Measurements from ENCODE around the gene FBP1.

Gene FBP1

GRCh38 chr9:94624629-94625028 is 14.7 kb downstream of the FBP1 start:
- H3K4me1 ChIP-seq (ENCODE audit: insufficient read depth, low read length, severe bottlenecking), result peaks cover 7% of the 10 kb centered on the region
- H3K79me2 ChIP-seq (ENCODE audit: insufficient read depth, low read length), result no peaks in the 10 kb centered on the region
- H3K4me3 ChIP-seq (ENCODE audit: low read depth, low read length, poor library complexity, severe bottlenecking), result no peak overlapping the region
- H3K36me3 ChIP-seq (ENCODE audit: insufficient read depth, low read length), result no peaks in the 10 kb centered on the region
- H3K9me3 ChIP-seq (ENCODE audit: low read length), result no peaks in the 10 kb centered on the region
- no peaks in the 10 kb centered on the region for H3K27me3 ChIP-seq (ENCODE audit: insufficient read depth, low read length)
- no peak overlapping the region for H3K4me2 ChIP-seq (ENCODE audit: low read length)
- H2AFZ ChIP-seq (ENCODE audit: low read length), result no peak overlapping the region
- H3K9me2 ChIP-seq (ENCODE audit: low read depth, low read length), result no peaks in the 10 kb centered on the region
- H4K20me1 ChIP-seq (ENCODE audit: insufficient read depth, low read length), result no peaks in the 10 kb centered on the region
- no peaks in the 10 kb centered on the region for H3F3A ChIP-seq (ENCODE audit: insufficient read depth, low read length)
- H3K9ac ChIP-seq (ENCODE audit: low read length), result no peak overlapping the region
- TF ChIP-seq EZH2 (IDR thresholded peaks at IDR 0.05; ENCODE audit: borderline replicate concordance, low read length), result no peak
- TF ChIP-seq CTCF (IDR thresholded peaks at IDR 0.05; ENCODE audit: low read length), result no peak
- peak overlapping the region; percentile 23 for H3K27ac ChIP-seq (ENCODE audit: low read depth, low read length, poor library complexity, severe bottlenecking)

- H3F3A ChIP-seq (ENCODE audit: insufficient read depth, low read length), result no peaks in the 10 kb centered on the region
- H3K79me2 ChIP-seq (ENCODE audit: insufficient read depth, low read length), result no peaks in the 10 kb centered on the region
- TF ChIP-seq CTCF (IDR thresholded peaks at IDR 0.05; ENCODE audit: low read length) (peak; percentile 72), EZH2 (IDR thresholded peaks at IDR 0.05; ENCODE audit: borderline replicate concordance, low read length) (no peak)
- H3K9me3 ChIP-seq (ENCODE audit: low read length), result no peaks in the 10 kb centered on the region
- no peaks in the 10 kb centered on the region for H4K20me1 ChIP-seq (ENCODE audit: insufficient read depth, low read length)
- no peaks in the 10 kb centered on the region for H3K9me2 ChIP-seq (ENCODE audit: low read depth, low read length)
- H3K4me3 ChIP-seq (ENCODE audit: low read depth, low read length, poor library complexity, severe bottlenecking), result no peak overlapping the region
- H3K27ac ChIP-seq (ENCODE audit: low read depth, low read length, poor library complexity, severe bottlenecking), result no peak overlapping the region
- peaks cover 7% of the 10 kb centered on the region for H3K4me1 ChIP-seq (ENCODE audit: insufficient read depth, low read length, severe bottlenecking)
- H3K9ac ChIP-seq (ENCODE audit: low read length), result no peak overlapping the region
- no peak overlapping the region for H2AFZ ChIP-seq (ENCODE audit: low read length)
- no peaks in the 10 kb centered on the region for H3K36me3 ChIP-seq (ENCODE audit: insufficient read depth, low read length)
- no peaks in the 10 kb centered on the region for H3K27me3 ChIP-seq (ENCODE audit: insufficient read depth, low read length)
- H3K4me2 ChIP-seq (ENCODE audit: low read length), result no peak overlapping the region
Observed at GRCh38 chr9:94623253-94623652, 16.1 kb downstream of the FBP1 start.

- TF ChIP-seq EZH2 (IDR thresholded peaks at IDR 0.05; ENCODE audit: borderline replicate concordance, low read length) (no peak), CTCF (IDR thresholded peaks at IDR 0.05; ENCODE audit: low read length) (no peak)
- H3K9ac ChIP-seq (ENCODE audit: low read length), result no peak overlapping the region
- H4K20me1 ChIP-seq (ENCODE audit: insufficient read depth, low read length), result no peaks in the 10 kb centered on the region
- H3K79me2 ChIP-seq (ENCODE audit: insufficient read depth, low read length), result no peaks in the 10 kb centered on the region
- H3K9me2 ChIP-seq (ENCODE audit: low read depth, low read length), result no peaks in the 10 kb centered on the region
- H3K9me3 ChIP-seq (ENCODE audit: low read length), result no peaks in the 10 kb centered on the region
- H3K27me3 ChIP-seq (ENCODE audit: insufficient read depth, low read length), result no peaks in the 10 kb centered on the region
- H3K27ac ChIP-seq (ENCODE audit: low read depth, low read length, poor library complexity, severe bottlenecking), result no peak overlapping the region
- H3F3A ChIP-seq (ENCODE audit: insufficient read depth, low read length), result no peaks in the 10 kb centered on the region
- peaks cover 7% of the 10 kb centered on the region for H3K4me1 ChIP-seq (ENCODE audit: insufficient read depth, low read length, severe bottlenecking)
- no peaks in the 10 kb centered on the region for H3K36me3 ChIP-seq (ENCODE audit: insufficient read depth, low read length)
- no peak overlapping the region for H2AFZ ChIP-seq (ENCODE audit: low read length)
- H3K4me2 ChIP-seq (ENCODE audit: low read length), result no peak overlapping the region
- H3K4me3 ChIP-seq (ENCODE audit: low read depth, low read length, poor library complexity, severe bottlenecking), result no peak overlapping the region
Observed at GRCh38 chr9:94622087-94622800, 17.1 kb downstream of the FBP1 start.

Measured in OCI-LY1 (cell line).